Osteoblast (primary cell): ENCODE measurements around the gene FTO. TPM values are rescaled to one million over a fixed set of nuclear protein-coding genes. Genes with fewer than 3 reads are reported as not detected.
A peak's percentile ranks its signal among the peaks of the same experiment; 100 is the strongest.

Source experiments
- DNase-seq: peaks from one replicate; pipeline ENCODE4 v3.0.0; 2011; ENCODE audit warnings: low spot score, mixed read lengths; ENCODE audit not compliant: insufficient read length; ENCODE audit errors: missing footprints
- H2AFZ ChIP-seq: 2 replicates; pipeline ENCODE4 v1.6.0; 2011; ENCODE audit warnings: mild to moderate bottlenecking, low read length
- H3K27ac ChIP-seq: 2 replicates; pipeline ENCODE4 v1.5.1; 2011; ENCODE audit warnings: mild to moderate bottlenecking, low read depth, low read length, moderate library complexity
- H3K27me3 ChIP-seq: 2 replicates; pipeline ENCODE4 v1.6.0; 2012; ENCODE audit warnings: mild to moderate bottlenecking, control low read depth, inconsistent platforms, low read length, moderate library complexity; ENCODE audit not compliant: insufficient read depth
- H3K36me3 ChIP-seq: 2 replicates; pipeline ENCODE4 v1.5.1; 2011; ENCODE audit warnings: mild to moderate bottlenecking, low read length, control low read depth, moderate library complexity; ENCODE audit not compliant: insufficient read depth
- H3K4me1 ChIP-seq: 2 replicates; pipeline ENCODE4 v1.5.1; 2011; ENCODE audit warnings: mild to moderate bottlenecking, low read length, control low read depth, moderate library complexity; ENCODE audit not compliant: insufficient read depth
- H3K4me2 ChIP-seq: 2 replicates; pipeline ENCODE4 v1.6.0; 2011; ENCODE audit warnings: mild to moderate bottlenecking, low read length; ENCODE audit not compliant: insufficient read depth
- H3K4me3 ChIP-seq: fragments of 200-600 bp; sonication (generic); 3 replicates; pipeline ENCODE4 v1.5.1; 2012; ENCODE audit warnings: mild to moderate bottlenecking, low read length, inconsistent platforms; ENCODE audit not compliant: insufficient read depth
- H3K79me2 ChIP-seq: 2 replicates; pipeline ENCODE4 v1.6.0; 2012; ENCODE audit warnings: mild to moderate bottlenecking, low read length, control low read depth, inconsistent platforms; ENCODE audit not compliant: insufficient read depth
- H3K9me3 ChIP-seq: 2 replicates; pipeline ENCODE4 v1.5.1; 2011; ENCODE audit warnings: low read depth, low read length, control low read depth
- H4K20me1 ChIP-seq: 2 replicates; pipeline ENCODE4 v1.6.0; 2012; ENCODE audit warnings: mild to moderate bottlenecking, low read length, control low read depth; ENCODE audit not compliant: insufficient read depth
- CTCF ChIP-seq: IDR thresholded peaks from 2 replicates; pipeline ENCODE4 v1.5.1; 2011; ENCODE audit warnings: mild to moderate bottlenecking, low read depth, low read length, moderate library complexity; ENCODE audit errors: extremely low read depth
- total RNA-seq: library from RNA; depleted of rRNA; stranded (reverse); fragments of >200 nt; gene quantifications from 2 replicates; pipeline ENCODE4 v1.2.3, GENCODE V29; 2012

The FTO gene
- total RNA-seq, 1 donor, result 152 TPM

- no peak for TF ChIP-seq CTCF
- peak overlapping the region; percentile 14 for H3K27ac ChIP-seq
- H3K4me2 ChIP-seq, result peak overlapping the region; percentile 32
- DNase-seq, result no peak
- H3K4me3 ChIP-seq, result no peak overlapping the region
- H3K9me3 ChIP-seq, result no peaks in the 10 kb centered on the region
- H3K4me1 ChIP-seq, result peaks cover 18% of the 10 kb centered on the region
- no peak overlapping the region for H2AFZ ChIP-seq
- no peaks in the 10 kb centered on the region for H4K20me1 ChIP-seq
- no peaks in the 10 kb centered on the region for H3K79me2 ChIP-seq
- no peaks in the 10 kb centered on the region for H3K27me3 ChIP-seq
- no peaks in the 10 kb centered on the region for H3K36me3 ChIP-seq
Measured at GRCh38 chr16:54000361-54000760, 296.4 kb downstream of the FTO start.

- no peak for TF ChIP-seq CTCF
- no peaks in the 10 kb centered on the region for H4K20me1 ChIP-seq
- no peak for DNase-seq
Measured at GRCh38 chr16:54006693-54007092, 302.7 kb downstream of the FTO start.

GRCh38 chr16:54007504-54007903 lies 303.5 kb downstream of the FTO start:
- no peak for DNase-seq
- Histone ChIP-seq H3K36me3 (no peaks in the 10 kb centered on the region), H3K4me1 (no peaks in the 10 kb centered on the region), H3K4me3 (no peak overlapping the region), H3K27ac (no peak overlapping the region), H3K4me2 (no peak overlapping the region), H3K9me3 (peaks cover 3% of the 10 kb centered on the region), H4K20me1 (no peaks in the 10 kb centered on the region), H2AFZ (no peak overlapping the region), H3K27me3 (no peaks in the 10 kb centered on the region), H3K79me2 (no peaks in the 10 kb centered on the region)
- TF ChIP-seq CTCF, result no peak

More at GRCh38 chr16:54006693-54007092, 302.7 kb downstream of the FTO start:
- no peaks in the 10 kb centered on the region for H3K27me3 ChIP-seq
- no peak overlapping the region for H2AFZ ChIP-seq
- H3K4me3 ChIP-seq, result no peak overlapping the region
- no peaks in the 10 kb centered on the region for H3K4me1 ChIP-seq
- peak overlapping the region; percentile 29 for H3K27ac ChIP-seq
- no peak overlapping the region for H3K4me2 ChIP-seq
- H3K36me3 ChIP-seq, result no peaks in the 10 kb centered on the region
- no peaks in the 10 kb centered on the region for H3K9me3 ChIP-seq
- no peaks in the 10 kb centered on the region for H3K79me2 ChIP-seq

GRCh38 chr16:54009464-54010176 lies 305.7 kb downstream of the FTO start:
- no peaks in the 10 kb centered on the region for H3K36me3 ChIP-seq

More at GRCh38 chr16:54009464-54010176, 305.7 kb downstream of the FTO start:
- no peak for TF ChIP-seq CTCF
- Histone ChIP-seq H3K4me3 (no peak overlapping the region), H3K79me2 (no peaks in the 10 kb centered on the region), H3K27me3 (no peaks in the 10 kb centered on the region), H3K27ac (no peak overlapping the region), H2AFZ (no peak overlapping the region), H3K4me1 (no peaks in the 10 kb centered on the region), H3K4me2 (no peak overlapping the region), H4K20me1 (no peaks in the 10 kb centered on the region), H3K9me3 (peaks cover 3% of the 10 kb centered on the region)
- no peak for DNase-seq
